A549 (cell line): ENCODE data around the gene SPIB. TPM values are rescaled to one million over a fixed set of nuclear protein-coding genes. Genes with fewer than 3 reads are reported as not detected.

Experiments
- ATAC-seq, 2 experiments: fragments of 200-7000 bp in 1 of 2; fragments of >200 bp in 1 of 2; cut with Nextera tagmentation in 1 of 2; cut with Tn5 transposase in 1 of 2; 3 replicates each; pipeline versions ENCODE4 v1.8.0 to v1.9.1; 2018 to 2020; ENCODE audit warnings: mild to moderate bottlenecking in 1 of 2, moderate library complexity in 1 of 2
- CTCF ChIA-PET: fragments of 300-600 bp; sonication (Branson Sonifier 250); formaldehyde crosslinking; extraction: SDS; loops from one replicate; lab custom pipeline; 2021; ENCODE audit warnings: antibody characterized with exemption, inconsistent platforms; lab: Yijun Ruan, JAX
- POLR2A ChIA-PET: fragments of 350-600 bp; formaldehyde crosslinking; extraction: SDS; loops from one replicate; lab custom pipeline; 2021; ENCODE audit warnings: antibody characterized with exemption, inconsistent platforms; lab: Yijun Ruan, JAX
- DNase-seq, 2 experiments: peaks; one replicate each; pipeline versions ENCODE4 v3.0.0 to v3.0.0-alpha.2; 2011 to 2016; ENCODE audit warnings: low read depth in 1 of 2, low spot score in 1 of 2
- FAIRE-seq: peaks from 2 replicates; lab custom pipeline; 2011; peaks lifted over from hg19 to GRCh38; lab: Jason Lieb, UNC
- H3K27ac ChIP-seq, 2 experiments: fragments of >200 bp; sonication (Bioruptor Twin); formaldehyde crosslinking; 3 replicates each; pipeline ENCODE4 v1.5.1; 2016 to 2017
- H3K4me1 ChIP-seq: fragments of >200 bp; sonication (Bioruptor Twin); formaldehyde crosslinking; 3 replicates; pipeline ENCODE4 v1.6.1; 2016
- H3K4me2 ChIP-seq: fragments of >200 bp; sonication (Bioruptor Twin); formaldehyde crosslinking; 3 replicates; pipeline ENCODE4 v1.6.1; 2016
- H3K4me3 ChIP-seq: fragments of >200 bp; sonication (Bioruptor Twin); formaldehyde crosslinking; 3 replicates; pipeline ENCODE4 v1.5.1; 2016
- H3K9me3 ChIP-seq: fragments of >200 bp; sonication (Bioruptor Twin); formaldehyde crosslinking; 3 replicates; pipeline ENCODE4 v1.6.1; 2016
- CTCF ChIP-seq: fragments of >200 bp; sonication (Bioruptor Twin); formaldehyde crosslinking; IDR thresholded peaks from 3 replicates; pipeline ENCODE4 v1.5.1; 2016
- FOSB ChIP-seq: fragments of 250-450 bp; sonication (Bioruptor Pico); IDR thresholded peaks from 2 replicates; pipeline ENCODE4 v1.5.0; 2020; ENCODE audit warnings: mild to moderate bottlenecking, moderate library complexity
- FOSL2 ChIP-seq, 2 experiments: fragments of 450-650 bp in 1 of 2; fragments of >200 bp in 1 of 2; sonication (Bioruptor Twin) in 1 of 2; formaldehyde crosslinking; IDR thresholded peaks; 2 replicates each; pipeline versions ENCODE4 v1.5.0 to v1.6.1; 2016 to 2020; ENCODE audit warnings: mild to moderate bottlenecking in 1 of 2, moderate library complexity in 1 of 2
- FOXS1 ChIP-seq: fragments of 250-450 bp; sonication (Bioruptor Pico); IDR thresholded peaks from 2 replicates; pipeline ENCODE4 v1.5.0; 2020; ENCODE audit warnings: mild to moderate bottlenecking, moderate library complexity
- GATA3 ChIP-seq: IDR thresholded peaks from 2 replicates; pipeline ENCODE4 v1.6.1; 2012; ENCODE audit warnings: borderline replicate concordance
- HOXA7 ChIP-seq: fragments of 250-450 bp; sonication (Bioruptor Pico); IDR thresholded peaks from 2 replicates; pipeline ENCODE4 v1.5.0; 2020; ENCODE audit warnings: mild to moderate bottlenecking, moderate library complexity
- JUN ChIP-seq, 2 experiments: fragments of >200 bp; sonication (Bioruptor Twin); formaldehyde crosslinking; IDR thresholded peaks; 2 replicates in 1 of 2; 3 replicates in 1 of 2; pipeline ENCODE4 v1.6.1; 2016 to 2017
- KDM1A ChIP-seq: fragments of 200-600 bp; sonication (generic); IDR thresholded peaks from 2 replicates; pipeline ENCODE4 v1.6.1; 2016; ENCODE audit warnings: low read depth, mild to moderate bottlenecking
- MAFK ChIP-seq: fragments of 450-650 bp; IDR thresholded peaks from 2 replicates; pipeline ENCODE4 v1.6.1; 2014; ENCODE audit not compliant: partially characterized antibody
- NFE2L2 ChIP-seq: fragments of 150-350 bp; conservative IDR thresholded peaks from 2 replicates; pipeline ENCODE4 v1.6.1; 2014; ENCODE audit warnings: low read length
- RCOR1 ChIP-seq: fragments of 150-350 bp; IDR thresholded peaks from 2 replicates; pipeline ENCODE4 v1.6.1; 2014; ENCODE audit warnings: antibody characterized with exemption, low read length, low read depth
- REST ChIP-seq: fragments of 200-600 bp; sonication (generic); IDR thresholded peaks from 2 replicates; pipeline ENCODE4 v1.6.1; 2016; ENCODE audit warnings: antibody characterized with exemption, mild to moderate bottlenecking, moderate library complexity
- TFCP2L1 ChIP-seq: fragments of 250-450 bp; sonication (Bioruptor Pico); IDR thresholded peaks from 2 replicates; pipeline ENCODE4 v1.5.0; 2021; ENCODE audit warnings: mild to moderate bottlenecking
- TP53 ChIP-seq: fragments of 250-450 bp; sonication (Bioruptor Pico); IDR thresholded peaks from 2 replicates; pipeline ENCODE4 v1.5.0; 2021; ENCODE audit warnings: mild to moderate bottlenecking, moderate library complexity
- ZNF302 ChIP-seq: fragments of 250-450 bp; sonication (Bioruptor Pico); IDR thresholded peaks from 2 replicates; pipeline ENCODE4 v1.9.0; 2021; ENCODE audit warnings: inconsistent platforms, mild to moderate bottlenecking, moderate library complexity
- ZSCAN20 ChIP-seq: fragments of 250-450 bp; sonication (Bioruptor Pico); IDR thresholded peaks from 2 replicates; pipeline ENCODE4 v1.8.0; 2022; ENCODE audit warnings: mild to moderate bottlenecking, moderate library complexity
- WGBS: methylation state at CpG from one replicate; pipeline ENCODE4 v1.1.6; 2017; ENCODE audit errors: missing lambda C conversion rate; 5-methylcytosine and 5-hydroxymethylcytosine counted together
- polyA plus RNA-seq, 4 experiments: library from polyadenylated mRNA; depleted of rRNA in 3 of 4; stranded (reverse); fragments of >200 nt; fragmentation: RNase III in 1 of 4; extraction: RNeasy Plus Mini Kit Qiagen cat#74134 plus additional on column Dnase treatment in 1 of 4; gene quantifications; 2 replicates in 3 of 4; 3 replicates in 1 of 4; pipeline ENCODE4 v1.2.3, GENCODE V29; 2011 to 2017

Gene SPIB
- polyA plus RNA-seq, 2 of the 4 experiments (the other 2 are of a cell fraction), result 0.03 TPM; not detected in 1

GRCh38 chr19:50392759-50393158 is 26.0 kb upstream of the SPIB start:
- Histone ChIP-seq H3K4me2 (no peak overlapping the region), H3K27ac (no peak overlapping the region), H3K4me1 (no peaks in the 10 kb centered on the region), H3K9me3 (no peaks in the 10 kb centered on the region), H3K4me3 (no peak overlapping the region)
- FAIRE-seq, result no peak
- TF ChIP-seq FOSB (CRISPR knock-in tag) (no peak), FOXS1 (no peak), RCOR1 (no peak), FOSL2 (IDR thresholded peaks at IDR 0.05) (no peak), FOSL2 (CRISPR knock-in tag; IDR thresholded peaks at IDR 0.05) (no peak), NFE2L2 (no peak), MAFK (no peak), CTCF (no peak), TFCP2L1 (CRISPR knock-in tag) (no peak)
- no peak for ATAC-seq
- CTCF ChIA-PET, result interaction anchor here (0.9 to 1.7 kb wide), 4 partner anchors 11 to 68 kb away, joined by 3 to 6 read pairs (median 4); no protein-coding TSS in a partner anchor
- DNase-seq, result no peak
- POLR2A ChIA-PET, result no interaction called here
- 82% methylated on average over 5 of the region's 5 CpGs for WGBS

GRCh38 chr19:50393589-50393988 is 25.1 kb upstream of the SPIB start:
- Histone ChIP-seq H3K4me3 (no peak overlapping the region), H3K9me3 (no peaks in the 10 kb centered on the region), H3K27ac (no peak overlapping the region), H3K4me1 (no peaks in the 10 kb centered on the region), H3K4me2 (no peak overlapping the region)
- TF ChIP-seq CTCF, result no peak
- TF ChIP-seq JUN (IDR thresholded peaks at IDR 0.05), result no peak
- TF ChIP-seq REST, result no peak
- TF ChIP-seq ZNF302 (CRISPR knock-in tag), result no peak
- TF ChIP-seq GATA3, result no peak
- no peak for TF ChIP-seq KDM1A
- no peak for DNase-seq
- 89% methylated on average over 4 of the region's 4 CpGs for WGBS
- CTCF ChIA-PET, result interaction anchor here (0.6 to 1.4 kb wide), 5 partner anchors 9 to 820 kb away, joined by 3 to 4 read pairs (median 4); no protein-coding TSS in a partner anchor
- no peak for FAIRE-seq
- 0 out of 6 replicates have a peak, but pooled peaks of 1 of the 2 experiments have one; percentile 19 for ATAC-seq
- POLR2A ChIA-PET, result no interaction called here

DNA sequence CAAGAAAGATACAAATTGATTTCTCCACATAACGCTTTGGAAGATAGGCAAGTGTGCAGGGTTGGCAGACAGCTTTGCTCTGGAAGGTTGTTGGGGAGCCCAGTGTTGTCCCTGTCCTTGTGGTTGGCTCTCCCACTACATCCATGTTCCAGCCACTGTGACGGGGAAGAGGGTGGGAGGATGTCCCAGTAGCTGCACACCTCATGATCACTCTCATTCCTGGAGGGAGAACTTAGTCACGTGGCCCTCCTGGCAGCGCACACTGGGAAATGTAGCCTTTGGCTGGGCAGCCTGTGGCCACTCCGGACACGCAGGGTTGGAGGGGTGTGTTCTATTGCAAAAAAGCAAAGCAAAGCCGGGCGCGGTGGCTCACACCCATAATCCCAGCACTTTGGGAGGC is 24.7 kb upstream of the SPIB start:
- Histone ChIP-seq H3K9me3 (no peaks in the 10 kb centered on the region), H3K4me3 (no peak overlapping the region), H3K4me2 (no peak overlapping the region), H3K4me1 (no peaks in the 10 kb centered on the region), H3K27ac (no peak overlapping the region)
- 95% methylated on average over 9 of the region's 9 CpGs for WGBS
- TF ChIP-seq TP53 (CRISPR knock-in tag), result no peak
- TF ChIP-seq ZSCAN20 (CRISPR knock-in tag), result no peak
- no peak for TF ChIP-seq HOXA7 (CRISPR knock-in tag)
- no peak for TF ChIP-seq REST
- ChIA-PET POLR2A (no interaction called here), CTCF (interaction anchor here (0.6 to 1.6 kb wide), 6 partner anchors 9 to 820 kb away, joined by 3 to 4 read pairs (median 4); no protein-coding TSS in a partner anchor)
- DNase-seq (no peak), FAIRE-seq (no peak), ATAC-seq (peak in 1 of 2 experiments; percentile 34; a peak in 1 of 6 replicates)
